ENCODE results near the gene OR6C76. TPM values are rescaled to one million over a fixed set of nuclear protein-coding genes. Genes with fewer than 3 reads are reported as not detected.

The OR6C76 gene
- total RNA-seq, 5 donors from 2014 or later (not counting 1 experiment from before 2014, with no cell fraction given): not detected

Other genes starting within 250 kb of the OR6C76 start
- not detected for gene OR10A7, start 205.2 kb upstream of the OR6C76 start, total RNA-seq
- not detected for gene OR6C74, start 181.6 kb upstream of the OR6C76 start, total RNA-seq
- gene OR6C6, start 129.7 kb upstream of the OR6C76 start, total RNA-seq: not detected
- not detected for gene OR6C1, start 111.9 kb upstream of the OR6C76 start, total RNA-seq
- gene OR6C3, start 95.5 kb upstream of the OR6C76 start, total RNA-seq: not detected
- gene OR6C75, start 63.3 kb upstream of the OR6C76 start, total RNA-seq: not detected
- gene OR6C65, start 25.7 kb upstream of the OR6C76 start, total RNA-seq: not detected
- gene OR6C2, start 17.8 kb downstream of the OR6C76 start, total RNA-seq: not detected
- not detected for gene OR6C70, start 43.9 kb downstream of the OR6C76 start, total RNA-seq
- gene OR6C68, start 66.1 kb downstream of the OR6C76 start, total RNA-seq: not detected
- not detected for gene OR6C4, start 123.3 kb downstream of the OR6C76 start, total RNA-seq
- under 1 TPM in 1 of 5 donors, not detected in 4; 0.55 TPM for gene OR2AP1, start 146.2 kb downstream of the OR6C76 start, total RNA-seq
- not detected for gene OR10P1, start 210.6 kb downstream of the OR6C76 start, total RNA-seq

Measured in T-cell (primary cell).